22Rv1 (cell line): ENCODE results near the gene PRKCE.

Experiments used
- H3K27ac ChIP-seq: fragments of 450-650 bp; 2 replicates; pipeline ENCODE4 v1.5.1; 2017
- ZFX ChIP-seq: fragments of 450-650 bp; IDR thresholded peaks from 2 replicates; pipeline ENCODE4 v1.6.1; 2017; ENCODE audit warnings: antibody characterized with exemption, borderline replicate concordance
- TF ChIP-seq, protein P1 (sequence below): fragments of 450-650 bp; IDR thresholded peaks from 2 replicates; pipeline ENCODE4 v1.5.1; 2017; ENCODE audit warnings: mild to moderate bottlenecking

Gene PRKCE

DNA sequence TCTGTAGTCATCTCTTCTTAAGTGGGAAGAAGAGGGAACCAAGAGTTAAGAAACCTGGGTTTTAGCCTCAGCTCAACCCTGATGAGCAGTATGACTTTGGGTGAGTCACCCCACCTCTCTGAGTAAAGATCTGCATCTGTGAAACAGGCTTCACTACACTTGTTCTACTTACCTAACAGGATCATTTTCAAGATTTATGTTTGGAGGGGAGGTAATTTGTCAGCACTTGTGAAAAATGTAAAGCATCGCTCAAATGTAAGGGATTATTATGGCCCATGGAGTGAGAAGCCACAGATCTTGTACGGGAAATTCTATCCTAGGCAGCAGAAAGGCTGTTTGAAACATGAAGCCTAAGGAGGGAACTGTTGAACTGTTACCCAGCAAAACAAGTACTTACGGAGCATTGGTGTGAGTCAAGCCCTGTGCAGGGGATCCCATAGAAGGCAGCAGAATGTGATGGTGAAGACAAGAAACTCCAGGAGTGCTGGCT lies 160.6 kb downstream of the PRKCE start:
- TF ChIP-seq, protein P1, sequence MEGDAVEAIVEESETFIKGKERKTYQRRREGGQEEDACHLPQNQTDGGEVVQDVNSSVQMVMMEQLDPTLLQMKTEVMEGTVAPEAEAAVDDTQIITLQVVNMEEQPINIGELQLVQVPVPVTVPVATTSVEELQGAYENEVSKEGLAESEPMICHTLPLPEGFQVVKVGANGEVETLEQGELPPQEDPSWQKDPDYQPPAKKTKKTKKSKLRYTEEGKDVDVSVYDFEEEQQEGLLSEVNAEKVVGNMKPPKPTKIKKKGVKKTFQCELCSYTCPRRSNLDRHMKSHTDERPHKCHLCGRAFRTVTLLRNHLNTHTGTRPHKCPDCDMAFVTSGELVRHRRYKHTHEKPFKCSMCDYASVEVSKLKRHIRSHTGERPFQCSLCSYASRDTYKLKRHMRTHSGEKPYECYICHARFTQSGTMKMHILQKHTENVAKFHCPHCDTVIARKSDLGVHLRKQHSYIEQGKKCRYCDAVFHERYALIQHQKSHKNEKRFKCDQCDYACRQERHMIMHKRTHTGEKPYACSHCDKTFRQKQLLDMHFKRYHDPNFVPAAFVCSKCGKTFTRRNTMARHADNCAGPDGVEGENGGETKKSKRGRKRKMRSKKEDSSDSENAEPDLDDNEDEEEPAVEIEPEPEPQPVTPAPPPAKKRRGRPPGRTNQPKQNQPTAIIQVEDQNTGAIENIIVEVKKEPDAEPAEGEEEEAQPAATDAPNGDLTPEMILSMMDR, result no peak
- TF ChIP-seq ZFX, result no peak
- no peak overlapping the region for H3K27ac ChIP-seq

- TF ChIP-seq, protein P1, result no peak
- no peak for TF ChIP-seq ZFX
- H3K27ac ChIP-seq, result no peak overlapping the region
These were observed 161.8 kb downstream of the PRKCE start for GRCh38 chr2:45813003-45813941.

DNA sequence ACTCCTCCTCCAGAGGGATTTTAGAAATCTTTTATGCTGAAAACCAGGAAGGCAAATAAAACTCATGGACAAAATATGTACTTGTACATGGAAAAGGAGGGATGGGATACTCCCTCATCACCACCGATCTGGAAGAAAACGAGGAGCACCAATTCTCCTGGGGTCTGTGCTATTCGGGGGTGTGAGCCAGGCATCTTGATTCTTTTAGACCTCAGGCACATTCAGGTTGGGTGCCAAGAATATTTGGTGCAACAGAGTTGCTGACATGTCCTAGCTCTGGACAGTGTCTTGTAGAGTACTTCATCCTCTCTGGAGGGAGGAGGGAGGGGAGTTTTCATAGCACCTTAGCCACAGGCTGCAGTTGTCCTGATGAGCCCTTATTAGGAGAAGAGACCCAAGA lies 163.0 kb downstream of the PRKCE start:
- H3K27ac ChIP-seq, result no peak overlapping the region
- TF ChIP-seq, protein P1, result no peak

- H3K27ac ChIP-seq, result no peak overlapping the region
- TF ChIP-seq ZFX, result no peak
- TF ChIP-seq, protein P1, result no peak
These were observed 163.6 kb downstream of the PRKCE start for GRCh38 chr2:45814951-45815621.

- H3K27ac ChIP-seq, result no peak overlapping the region
- TF ChIP-seq, protein P1, result no peak
- TF ChIP-seq ZFX, result no peak
These were observed 164.8 kb downstream of the PRKCE start for GRCh38 chr2:45816272-45816671.

- no peak for TF ChIP-seq ZFX
- TF ChIP-seq, protein P1, result no peak
- no peak overlapping the region for H3K27ac ChIP-seq
These were observed 167.1 kb downstream of the PRKCE start for GRCh38 chr2:45818591-45818990.

GRCh38 chr2:45820048-45820447 lies 168.6 kb downstream of the PRKCE start:
- TF ChIP-seq ZFX, result no peak
- TF ChIP-seq, protein P1, result no peak
- H3K27ac ChIP-seq, result no peak overlapping the region
